Breast epithelium (tissue), 4 donors: ENCODE measurements around the gene ST6GAL1. TPM values are rescaled to one million over a fixed set of nuclear protein-coding genes. Genes with fewer than 3 reads are reported as not detected.

Source experiments
- DNase-seq, 2 donors: peaks; one replicate each; pipeline ENCODE4 v3.0.0-alpha.2; 2019; ENCODE audit warnings: low spot score in 2 of 2
- H3K27ac ChIP-seq, 2 donors: fragments of 200-600 bp; sonication (generic) in 1 of 2; one replicate each; pipeline ENCODE4 v1.5.1; 2016 to 2019; ENCODE audit warnings: mild to moderate bottlenecking in 1 of 2
- H3K27me3 ChIP-seq, 2 donors: fragments of 200-600 bp; sonication (generic) in 1 of 2; one replicate each; pipeline versions ENCODE4 v1.5.1 to v1.6.0; 2017 to 2019; ENCODE audit warnings: control low read depth in 1 of 2, mild to moderate bottlenecking in 1 of 2
- H3K36me3 ChIP-seq: fragments of 200-600 bp; one replicate; pipeline ENCODE4 v1.5.1; 2019
- H3K4me1 ChIP-seq, 2 donors: fragments of 200-600 bp; sonication (generic); one replicate each; pipeline ENCODE4 v1.5.1; 2016 to 2019; ENCODE audit warnings: control low read depth in 1 of 2
- H3K4me3 ChIP-seq, 3 donors: fragments of 200-600 bp; sonication (generic); 1 replicate in 2 of 3; 2 replicates in 1 of 3; pipeline ENCODE4 v1.5.1; 2016 to 2019; ENCODE audit warnings: mild to moderate bottlenecking in 3 of 3, moderate library complexity in 2 of 3
- H3K9me3 ChIP-seq, 2 donors: fragments of 200-600 bp; sonication (generic) in 1 of 2; one replicate each; pipeline ENCODE4 v1.5.1; 2016 to 2019; ENCODE audit warnings: control low read depth in 1 of 2
- CTCF ChIP-seq, 3 donors: fragments of 450-650 bp; IDR thresholded peaks; one replicate each; pipeline ENCODE4 v1.5.1; 2016 to 2017; ENCODE audit warnings: antibody characterized with exemption in 3 of 3, mild to moderate bottlenecking in 3 of 3, moderate library complexity in 3 of 3
- POLR2A ChIP-seq: fragments of 450-650 bp; IDR thresholded peaks from one replicate; pipeline ENCODE4 v1.6.1; 2016; ENCODE audit warnings: antibody characterized with exemption, mild to moderate bottlenecking, moderate library complexity
- POLR2AphosphoS5 ChIP-seq, 3 donors: sonication (generic); formaldehyde crosslinking; IDR thresholded peaks; one replicate each; pipeline ENCODE4 v1.6.1; 2017; ENCODE audit warnings: antibody characterized with exemption in 3 of 3
- intact Hi-C: fragments of 100-400 bp; cut with DNase I; formaldehyde crosslinking; loops from one replicate; pipeline ENCODE4 v1.15.1; 2023; ENCODE audit warnings: low total_unique reads
- total RNA-seq, 3 donors: library from RNA; depleted of rRNA; stranded (reverse); fragments of >200 nt; gene quantifications; one replicate each; pipeline ENCODE4 v1.1.0, GENCODE V29; 2016

ST6GAL1 gene
- total RNA-seq, 3 donors from 2014 or later: 28.5 to 79.6 (median 42.3) TPM

GRCh38 chr3:187114511-187114910 lies 184.2 kb downstream of the ST6GAL1 start:
- H3K9me3 ChIP-seq: no peaks in the 10 kb centered on the region
- no peaks in the 10 kb centered on the region for H3K36me3 ChIP-seq
- TF ChIP-seq CTCF (IDR thresholded peaks at IDR 0.05) (no peak), POLR2A (no peak), POLR2AphosphoS5 (IDR thresholded peaks at IDR 0.05) (no peak)
- H3K27me3 ChIP-seq: no peaks in the 10 kb centered on the region
- H3K4me3 ChIP-seq: no peak overlapping the region
- no peak overlapping the region for H3K27ac ChIP-seq
- no peak for DNase-seq
- intact Hi-C loops: no loop called here
- H3K4me1 ChIP-seq: no peaks in the 10 kb centered on the region

GRCh38 chr3:187120326-187120725 lies 190.0 kb downstream of the ST6GAL1 start:
- no peak for TF ChIP-seq POLR2AphosphoS5 (IDR thresholded peaks at IDR 0.05)
- TF ChIP-seq CTCF (IDR thresholded peaks at IDR 0.05): no peak
- no peak for TF ChIP-seq POLR2A
- no peak for DNase-seq
- Histone ChIP-seq H3K27me3 (no peaks in the 10 kb centered on the region), H3K9me3 (no peaks in the 10 kb centered on the region), H3K4me1 (no peaks in the 10 kb centered on the region), H3K4me3 (no peak overlapping the region), H3K27ac (no peak overlapping the region), H3K36me3 (no peaks in the 10 kb centered on the region)
- intact Hi-C loops: loop anchor here (2.0 kb wide), 1 partner anchor 52 kb away; no protein-coding TSS in a partner anchor

DNA sequence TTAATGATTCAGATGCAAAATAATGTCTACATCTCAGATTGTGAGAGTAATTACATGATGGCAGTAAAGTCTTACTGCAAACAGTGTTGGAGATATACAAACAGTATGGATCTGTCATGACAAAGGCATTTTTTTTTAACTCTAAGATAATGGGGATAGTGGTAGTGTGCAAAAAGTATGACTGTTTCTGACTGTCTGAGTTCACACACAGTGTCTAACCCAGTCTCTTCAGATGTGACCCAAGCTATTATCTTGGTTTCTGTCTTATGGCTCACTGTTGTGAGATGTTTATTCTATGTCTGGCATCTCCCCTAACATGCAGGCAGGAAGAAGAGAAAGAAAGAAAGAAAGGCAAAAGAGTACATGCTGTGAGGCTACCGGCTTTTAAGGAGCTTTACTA lies 191.9 kb downstream of the ST6GAL1 start:
- TF ChIP-seq POLR2A (no peak), CTCF (IDR thresholded peaks at IDR 0.05) (no peak), POLR2AphosphoS5 (IDR thresholded peaks at IDR 0.05) (no peak)
- H3K9me3 ChIP-seq: no peaks in the 10 kb centered on the region
- H3K4me3 ChIP-seq: no peak overlapping the region
- no peak overlapping the region for H3K27ac ChIP-seq
- H3K4me1 ChIP-seq: no peaks in the 10 kb centered on the region
- no peak for DNase-seq
- H3K27me3 ChIP-seq: no peaks in the 10 kb centered on the region
- H3K36me3 ChIP-seq: no peaks in the 10 kb centered on the region
- intact Hi-C loops: no loop called here

- H3K4me1 ChIP-seq: no peaks in the 10 kb centered on the region
- TF ChIP-seq CTCF (IDR thresholded peaks at IDR 0.05) (no peak), POLR2A (no peak), POLR2AphosphoS5 (IDR thresholded peaks at IDR 0.05) (no peak)
- no peaks in the 10 kb centered on the region for H3K9me3 ChIP-seq
- no peaks in the 10 kb centered on the region for H3K36me3 ChIP-seq
- DNase-seq: no peak
- H3K27ac ChIP-seq: no peak overlapping the region
- no peak overlapping the region for H3K4me3 ChIP-seq
- H3K27me3 ChIP-seq: no peaks in the 10 kb centered on the region
- intact Hi-C loops: no loop called here
Observed at GRCh38 chr3:187125319-187126031, 195.1 kb downstream of the ST6GAL1 start.

Other genes starting within 250 kb of the ST6GAL1 start
- under 1 TPM in 1 of 3 donors, not detected in 2; 0.48 TPM for gene KNG1, start 213.2 kb upstream of the ST6GAL1 start, total RNA-seq
- gene EIF4A2, start 146.9 kb upstream of the ST6GAL1 start, total RNA-seq: 100 to 1,000 TPM; 264 to 592 (median 493) TPM
- 10 to 100 TPM in 2 of 3 donors, 1 to 10 TPM in 1; 8.5 to 14.5 (median 10.8) TPM for gene RFC4, start 124.0 kb upstream of the ST6GAL1 start, total RNA-seq
- 1,000 to 10,000 TPM in 1 of 3 donors, 100 to 1,000 TPM in 2; 137 to 2,151 (median 208) TPM for gene ADIPOQ, start 87.8 kb upstream of the ST6GAL1 start, total RNA-seq
- gene RPL39L, start 209.0 kb downstream of the ST6GAL1 start, total RNA-seq: 10 to 100 TPM in 2 of 3 donors, 1 to 10 TPM in 1; 5.4 to 15.4 (median 14.6) TPM